ENCODE measurements around the gene ACTL10. TPM values are rescaled to one million over a fixed set of nuclear protein-coding genes. Genes with fewer than 3 reads are reported as not detected.

The ACTL10 gene
- total RNA-seq, 1 donor from 2014 or later, result 0.93 TPM

- no peak for DNase-seq (ENCODE audit: low spot score)
These were observed 9.4 kb downstream of the ACTL10 start for GRCh38 chr20:33676121-33676520.

- DNase-seq (ENCODE audit: low spot score), result no peak
These were observed 10.2 kb downstream of the ACTL10 start for GRCh38 chr20:33676652-33677645.

- DNase-seq (ENCODE audit: low spot score), result no peak
These were observed 11.4 kb downstream of the ACTL10 start for GRCh38 chr20:33677991-33678702.

GRCh38 chr20:33679758-33680485 lies 13.2 kb downstream of the ACTL10 start:
- no peak for DNase-seq (ENCODE audit: low spot score)

- DNase-seq (ENCODE audit: low spot score), result no peak
These were observed 13.9 kb downstream of the ACTL10 start for GRCh38 chr20:33680686-33681085.

GRCh38 chr20:33681288-33681687 lies 14.5 kb downstream of the ACTL10 start:
- no peak for DNase-seq (ENCODE audit: low spot score)

- no peak for DNase-seq (ENCODE audit: low spot score)
These were observed 15.1 kb downstream of the ACTL10 start for GRCh38 chr20:33681728-33682353.

- no peak for DNase-seq (ENCODE audit: low spot score)
These were observed 18.0 kb downstream of the ACTL10 start for GRCh38 chr20:33684533-33685327.

- DNase-seq (ENCODE audit: low spot score), result no peak
These were observed 18.8 kb downstream of the ACTL10 start for GRCh38 chr20:33685328-33686099.

- DNase-seq (ENCODE audit: low spot score), result peak; percentile 99
These were observed 19.6 kb downstream of the ACTL10 start, which contains the start of gene E2F1 for GRCh38 chr20:33686100-33686983. Gene E2F1 (minus strand): TSS chr20:33686385. CDS start chr20:33686264, 121 bp downstream.

GRCh38 chr20:33686984-33687366 lies 20.2 kb downstream of the ACTL10 start:
- no peak for DNase-seq (ENCODE audit: low spot score)

GRCh38 chr20:33687370-33687915 lies 20.7 kb downstream of the ACTL10 start:
- DNase-seq (ENCODE audit: low spot score), result no peak

- DNase-seq (ENCODE audit: low spot score), result no peak
These were observed 21.5 kb downstream of the ACTL10 start for GRCh38 chr20:33687993-33688937.

- no peak for DNase-seq (ENCODE audit: low spot score)
These were observed 22.2 kb downstream of the ACTL10 start for GRCh38 chr20:33688938-33689424.

- DNase-seq (ENCODE audit: low spot score), result no peak
These were observed 22.8 kb downstream of the ACTL10 start for GRCh38 chr20:33689493-33689892.

GRCh38 chr20:33689973-33690372 lies 23.2 kb downstream of the ACTL10 start:
- no peak for DNase-seq (ENCODE audit: low spot score)

GRCh38 chr20:33693289-33693688 lies 26.5 kb downstream of the ACTL10 start:
- DNase-seq (ENCODE audit: low spot score), result no peak

All from mesenteric fat pad (tissue), 1 donor.